Embryonic facial prominence (tissue), 1 donor: ENCODE results near the gene TNFRSF8.
"Not testable (repeated sequence)": the region's sequence is repeated elsewhere in the genome, so short reads cannot be mapped to it uniquely, and the experiment has no call there.

ENCODE experiments used
- DNase-seq: peaks from one replicate; pipeline ENCODE4 v3.0.0-alpha.2; 2016; ENCODE audit errors: extremely low spot score

The TNFRSF8 gene

DNA sequence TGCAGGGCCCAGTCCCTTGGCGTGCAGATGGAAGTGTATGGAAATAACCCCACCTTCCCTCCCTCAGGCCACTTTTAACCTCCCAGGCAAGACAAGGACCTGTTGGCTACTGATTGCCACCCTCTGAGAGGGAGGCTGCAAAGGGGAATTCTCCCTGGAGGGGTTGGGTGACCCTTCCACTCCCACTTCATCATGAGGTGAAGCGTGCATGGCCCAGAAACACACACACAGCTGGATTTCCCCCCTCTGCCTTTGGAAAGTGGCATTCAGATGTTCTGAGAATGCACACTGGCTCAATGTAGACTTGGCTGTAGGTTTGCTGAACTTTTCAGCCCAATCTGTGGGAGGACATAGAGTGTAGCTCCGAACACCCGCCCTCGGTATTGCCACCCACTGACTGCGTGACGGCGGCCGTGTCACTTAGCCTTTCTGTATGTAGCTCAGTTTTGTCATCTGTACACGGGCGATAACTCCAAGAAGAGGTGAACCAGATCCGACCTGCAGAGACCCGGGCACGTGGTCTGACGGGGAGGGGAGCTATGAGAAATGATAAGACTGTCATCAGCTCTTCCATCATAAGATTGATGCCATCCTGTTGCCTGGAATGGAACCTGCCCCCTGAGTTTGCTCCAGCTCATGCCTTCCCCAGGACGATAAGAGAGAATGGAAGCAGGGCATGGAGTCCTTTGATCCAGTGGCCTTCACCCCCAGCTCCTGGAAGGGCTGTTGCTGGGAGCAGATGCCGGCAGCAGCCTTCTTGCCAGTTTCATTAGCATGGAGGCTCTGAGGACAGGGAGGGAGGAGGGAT is 24.5 kb upstream of the TNFRSF8 start:
- no peak for DNase-seq

DNA sequence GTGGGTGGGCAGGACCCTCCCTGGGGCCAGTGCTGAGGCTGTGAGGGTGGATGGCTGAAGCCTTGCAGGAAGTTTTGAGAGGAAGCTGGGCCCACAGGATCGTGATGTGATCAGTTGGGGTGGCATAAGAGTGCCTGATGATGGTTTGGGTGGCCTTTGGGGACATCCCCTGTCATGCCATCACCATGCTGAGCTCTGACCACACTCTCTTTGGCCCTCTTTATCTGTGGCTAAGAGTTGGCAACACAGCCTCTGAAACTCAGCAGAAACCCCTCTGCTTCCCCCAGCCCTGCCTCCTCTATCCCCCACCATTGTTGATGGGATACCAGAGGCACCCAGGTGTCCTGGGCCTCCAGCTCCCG is 24.0 kb upstream of the TNFRSF8 start:
- no peak for DNase-seq

- not testable (repeated sequence) for DNase-seq
Observed at GRCh38 chr1:12039824-12040456, 23.2 kb upstream of the TNFRSF8 start.

DNA sequence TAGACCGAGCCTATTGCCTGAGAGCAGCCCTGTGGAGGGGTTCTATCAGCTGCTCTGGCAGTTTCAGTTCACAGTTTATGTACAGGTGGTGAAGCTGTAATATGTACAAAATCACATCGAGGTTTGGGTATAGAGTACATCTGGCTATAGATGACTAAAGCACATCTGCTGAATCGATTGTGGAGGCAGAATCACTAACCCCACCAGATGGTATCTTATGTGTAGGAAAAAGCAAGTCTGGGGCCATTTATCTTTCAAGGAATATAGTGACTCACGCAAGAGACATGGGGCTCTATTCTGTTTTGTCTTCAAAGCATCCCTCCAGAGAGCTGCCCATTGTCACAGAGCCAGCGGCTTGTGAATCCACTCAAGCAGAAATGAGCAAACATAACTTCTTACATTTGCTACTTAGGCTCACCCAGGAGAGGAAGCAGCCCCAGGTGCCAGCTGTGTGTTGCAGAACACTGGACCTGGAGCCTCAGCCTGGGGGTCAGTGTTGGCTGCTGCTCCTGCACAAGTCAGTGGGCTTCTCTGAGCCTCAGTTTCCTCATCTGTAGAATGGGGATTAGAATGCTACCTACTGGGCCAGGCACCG is 22.5 kb upstream of the TNFRSF8 start:
- no peak for DNase-seq

DNA sequence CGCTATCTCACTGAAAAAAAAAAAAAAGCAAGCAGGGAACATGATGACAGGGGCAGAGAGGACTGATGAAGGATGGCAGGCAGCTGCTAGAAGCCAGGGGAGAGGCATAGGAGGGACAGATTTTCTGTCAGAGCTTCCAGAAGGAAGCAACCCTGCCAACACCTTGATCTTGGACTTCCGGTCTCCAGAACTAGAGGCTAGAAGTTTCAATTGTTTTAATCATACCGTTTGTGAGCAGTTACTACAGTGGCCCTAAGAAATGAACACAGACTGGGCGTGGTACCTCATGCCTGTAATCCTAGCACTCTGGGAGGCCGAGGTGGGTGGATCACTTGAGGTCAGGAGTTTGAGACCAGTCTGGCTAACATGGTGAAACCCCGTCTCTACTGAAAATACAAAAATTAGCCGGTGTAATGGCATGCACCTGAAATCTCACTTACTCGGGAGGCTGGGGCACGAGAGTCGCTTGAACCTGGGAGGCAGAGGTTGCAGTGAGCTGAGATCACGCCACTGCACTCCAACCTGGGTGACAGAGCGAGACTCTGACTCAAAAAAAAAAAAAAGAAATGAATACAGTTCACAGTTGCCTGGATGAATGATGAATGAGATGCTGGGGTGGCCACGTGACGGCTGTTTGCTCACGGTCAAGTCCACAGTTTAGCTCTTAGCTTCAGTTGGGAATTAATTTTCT is 18.8 kb upstream of the TNFRSF8 start:
- not testable (repeated sequence) for DNase-seq

DNA sequence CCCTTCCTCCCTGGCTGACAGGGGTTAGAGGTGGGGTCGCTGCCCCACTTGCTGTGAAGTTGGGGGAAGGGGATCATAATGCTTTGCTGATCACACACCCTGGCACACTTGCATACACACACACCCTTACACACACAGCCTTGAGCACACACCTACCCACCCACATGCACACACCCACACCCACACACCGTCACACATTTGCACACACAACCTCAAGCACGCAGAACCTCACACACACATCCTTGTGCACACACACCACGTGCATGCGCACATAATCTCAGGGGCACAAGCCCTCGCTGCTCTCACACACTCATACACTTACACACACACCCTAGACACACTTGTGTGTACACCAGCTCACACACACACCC is 16.4 kb upstream of the TNFRSF8 start:
- no peak for DNase-seq

GRCh38 chr1:12047120-12047876 is 15.8 kb upstream of the TNFRSF8 start:
- no peak for DNase-seq

GRCh38 chr1:12048372-12048771 is 14.7 kb upstream of the TNFRSF8 start:
- no peak for DNase-seq

GRCh38 chr1:12049616-12050015 is 13.5 kb upstream of the TNFRSF8 start:
- no peak for DNase-seq

DNA sequence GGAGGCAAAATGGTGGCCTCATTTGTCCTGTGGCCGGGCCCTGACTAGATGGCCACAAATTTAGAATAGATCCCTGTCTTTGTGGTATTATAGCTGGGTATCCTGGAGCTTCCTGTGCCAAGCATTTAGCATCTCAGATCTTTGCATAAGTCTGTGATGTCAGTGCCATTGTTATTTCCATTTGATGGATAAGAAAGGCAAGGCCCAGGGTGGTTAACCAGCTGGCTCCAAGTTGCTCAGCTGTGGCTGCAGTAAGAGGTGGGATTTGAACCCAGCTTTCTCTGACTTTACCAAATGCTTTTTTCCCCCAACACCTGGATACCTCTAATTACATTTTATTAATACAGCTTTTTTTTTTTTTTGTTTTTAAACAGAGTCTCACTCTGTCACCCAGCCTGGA is 11.7 kb upstream of the TNFRSF8 start:
- DNase-seq: no peak

DNA sequence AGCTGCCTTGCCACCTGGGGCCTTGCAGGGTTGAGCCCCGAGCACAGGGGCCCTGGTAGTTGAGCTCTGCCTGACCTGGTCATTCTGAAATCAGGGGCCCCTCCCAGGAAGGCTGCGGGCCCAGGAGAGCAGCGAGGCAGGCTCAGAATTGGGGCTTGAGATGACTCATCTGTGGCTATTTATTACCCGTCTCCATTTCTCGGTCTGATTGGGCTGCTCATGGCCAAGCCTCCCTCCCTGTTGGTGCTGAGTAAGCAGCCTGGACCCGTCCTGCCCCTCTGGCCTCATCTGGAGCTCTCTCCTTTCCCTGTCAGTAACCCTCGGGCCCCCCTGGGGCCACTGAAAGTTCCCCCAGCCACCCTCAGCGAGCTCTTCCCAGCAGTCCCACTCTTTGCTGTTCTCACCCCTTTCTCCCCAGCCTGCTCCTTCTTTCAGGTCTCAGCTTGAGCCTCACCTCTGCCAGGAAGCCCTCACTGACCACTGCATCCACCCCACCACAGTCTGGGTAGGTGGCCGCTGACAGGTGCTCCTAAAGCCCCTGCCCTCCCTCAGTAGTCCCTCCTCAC is 11.0 kb upstream of the TNFRSF8 start:
- no peak for DNase-seq

DNA sequence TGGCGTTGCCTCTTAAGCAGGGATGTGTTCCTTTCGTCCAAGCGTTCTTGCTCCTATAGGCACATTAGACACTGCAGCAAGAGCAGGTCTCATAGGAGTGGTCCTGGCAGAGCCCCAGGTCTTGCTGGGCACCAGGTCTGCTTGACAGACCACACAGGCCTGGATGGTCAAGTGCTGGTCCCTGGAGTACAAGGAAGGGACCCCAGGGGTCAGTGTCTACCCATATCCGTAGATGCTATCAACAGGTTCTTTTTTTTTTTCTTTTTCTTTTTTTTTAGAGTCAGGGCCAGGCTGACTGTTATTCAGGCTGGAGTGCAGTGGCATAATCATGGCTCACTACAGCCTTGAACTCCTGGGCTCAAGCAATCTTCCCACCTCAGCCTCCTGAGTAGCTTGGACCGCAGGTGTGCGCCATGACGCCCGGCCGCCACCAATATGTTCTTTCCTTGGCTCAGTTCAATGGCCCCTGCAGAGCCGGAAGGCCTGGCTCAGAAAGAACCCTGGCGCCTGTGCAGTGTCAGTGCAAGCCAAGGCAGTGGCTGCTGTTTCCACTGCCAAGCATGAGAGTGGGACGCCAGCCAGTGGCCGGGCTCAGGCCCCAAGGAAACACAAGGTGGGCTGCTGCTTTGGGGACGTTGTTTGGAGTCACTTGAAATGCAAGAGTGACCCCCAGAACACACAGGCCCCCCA is 10.0 kb upstream of the TNFRSF8 start:
- DNase-seq: no peak

GRCh38 chr1:12053752-12054548 is 9.2 kb upstream of the TNFRSF8 start:
- no peak for DNase-seq

DNA sequence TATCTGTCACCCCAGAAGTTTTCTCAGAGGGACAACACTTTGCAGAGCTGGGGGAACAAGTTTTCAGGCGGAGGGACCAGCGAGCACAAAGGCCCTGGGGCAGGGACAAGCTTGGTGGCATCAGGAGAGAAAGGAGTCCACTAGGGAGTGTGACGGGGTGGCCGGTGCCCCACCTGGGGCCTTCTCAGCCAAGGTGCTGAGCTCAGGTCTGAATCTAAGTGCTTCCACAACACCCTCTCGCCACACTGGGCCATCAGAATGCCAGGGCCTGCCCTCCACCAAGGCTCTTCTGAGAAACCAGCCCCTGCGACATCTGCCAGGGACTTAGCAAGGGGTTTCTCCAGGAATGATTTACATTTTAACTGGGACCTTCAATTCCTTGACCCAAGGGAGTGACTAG is 7.8 kb upstream of the TNFRSF8 start:
- no peak for DNase-seq

- DNase-seq: no peak
Observed at GRCh38 chr1:12056331-12056841, 6.7 kb upstream of the TNFRSF8 start.

DNA sequence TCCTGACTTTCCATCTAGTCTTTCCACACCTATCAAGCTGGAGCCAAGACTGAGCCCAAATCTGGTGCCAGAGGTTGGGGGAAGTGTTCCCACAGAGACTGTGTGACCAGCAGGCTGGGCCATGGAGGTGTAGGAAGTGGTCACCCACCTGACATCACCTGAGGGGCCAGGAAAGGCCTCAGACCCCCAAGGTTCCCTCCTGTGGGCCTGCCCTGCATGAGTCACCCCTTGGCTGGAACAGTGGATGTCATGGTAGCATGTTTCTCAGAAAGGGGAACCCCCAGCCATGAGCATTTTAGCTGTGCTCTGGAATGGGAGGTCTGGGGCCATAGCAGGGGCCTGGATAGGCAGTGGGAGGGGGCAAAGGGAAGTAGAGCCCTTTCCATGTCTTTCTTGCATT is 5.7 kb upstream of the TNFRSF8 start:
- no peak for DNase-seq

DNA sequence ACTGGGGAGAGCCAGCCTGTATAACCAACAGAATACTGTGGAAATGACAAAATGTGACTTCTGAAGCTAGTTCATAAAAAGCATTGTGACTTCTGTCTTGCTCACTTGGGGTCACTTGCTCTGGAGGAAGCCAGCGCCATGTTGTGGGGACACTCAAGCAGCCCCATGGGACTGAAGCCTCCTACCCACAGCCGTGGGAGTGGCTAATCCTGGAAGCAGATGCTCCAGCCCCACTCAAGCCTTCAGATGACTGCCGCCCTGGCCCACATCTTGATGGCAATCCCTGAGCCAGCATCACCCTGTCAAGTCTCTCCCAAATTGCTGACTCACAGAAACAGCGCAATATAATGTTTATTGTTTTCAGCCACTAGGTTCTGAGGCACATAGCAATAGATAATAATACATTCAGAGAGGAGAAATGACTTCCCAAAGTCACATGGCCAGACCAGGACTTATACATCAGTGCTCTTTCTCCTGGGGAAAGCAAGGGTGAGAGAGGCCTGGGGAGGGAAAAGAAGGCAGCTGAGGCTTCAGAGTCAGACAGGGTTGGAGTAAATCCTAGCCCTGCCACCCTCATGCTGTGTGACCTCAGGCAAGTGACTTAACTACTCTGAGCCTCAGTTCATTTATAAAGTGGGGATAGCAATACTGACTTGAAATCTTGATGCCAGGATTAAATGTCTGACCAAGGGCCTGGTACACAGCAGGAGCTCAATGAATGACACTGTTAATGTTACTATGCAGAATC is 5.0 kb upstream of the TNFRSF8 start:
- no peak for DNase-seq

GRCh38 chr1:12059226-12059625 is 3.9 kb upstream of the TNFRSF8 start:
- no peak for DNase-seq
